ENCODE measurements around the gene DIPK1C.

The DIPK1C gene

DNA sequence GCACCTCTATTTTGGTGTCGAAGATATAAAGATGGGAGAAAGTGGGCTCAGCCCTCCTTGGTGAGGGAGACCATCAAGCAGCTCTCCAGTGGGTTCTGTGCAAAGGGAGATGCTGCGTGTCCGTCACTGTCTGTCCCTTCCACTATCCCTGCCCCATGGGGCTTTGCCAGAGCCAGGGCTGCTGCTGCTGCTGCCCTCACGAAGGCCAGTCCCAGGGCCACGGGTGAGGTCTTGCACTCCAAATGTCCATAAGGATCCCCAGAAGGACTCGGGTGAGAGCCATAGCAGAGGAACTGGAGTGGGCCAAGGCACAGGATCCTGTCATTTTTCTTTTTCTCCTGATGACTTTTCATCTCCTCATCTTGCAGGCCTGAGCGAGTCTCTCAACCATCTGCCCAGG, 3.7 kb upstream of the DIPK1C start:
- H3K36me3 ChIP-seq (ENCODE audit: insufficient read depth, low read length), result no peaks in the 10 kb centered on the region
- no peak overlapping the region for H3K27ac ChIP-seq (ENCODE audit: low read depth, low read length)
- H3K27me3 ChIP-seq (ENCODE audit: control insufficient read depth in 1 of 2, insufficient read depth in 2 of 2, low read length in 2 of 2), result peaks cover 3 to 21% of the 10 kb centered on the region in 2 donors
- no peak overlapping the region for H3K9ac ChIP-seq (ENCODE audit: low read length)
- peaks cover 14% of the 10 kb centered on the region for H3K4me1 ChIP-seq (ENCODE audit: insufficient read depth, low read length)
- no peak overlapping the region for H3K4me3 ChIP-seq (ENCODE audit: low read depth in 1 of 2, low read length in 2 of 2)
- no peaks in the 10 kb centered on the region for H3K9me3 ChIP-seq (ENCODE audit: low read length)

DNA sequence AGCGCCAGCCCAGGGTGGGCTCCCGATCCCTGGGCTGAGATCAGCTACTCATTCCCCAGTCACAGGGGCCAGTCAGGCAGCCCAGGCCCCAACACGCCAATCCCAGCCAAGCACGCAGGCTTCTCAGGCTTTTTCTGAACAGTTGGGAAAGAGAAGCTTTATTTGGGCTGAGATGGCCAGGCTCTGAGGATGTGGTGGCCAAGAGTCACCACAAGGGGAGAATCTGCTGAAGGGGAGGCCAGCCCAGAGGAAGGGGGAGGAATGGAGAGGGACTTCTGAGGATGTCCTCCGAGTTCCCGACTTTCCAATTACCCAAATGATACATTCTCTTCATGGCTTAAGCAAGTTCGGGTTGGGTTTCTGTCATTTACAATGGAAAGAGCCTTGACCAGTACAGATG, 2.8 kb upstream of the DIPK1C start:
- H3K9me3 ChIP-seq (ENCODE audit: low read length), result no peaks in the 10 kb centered on the region
- no peaks in the 10 kb centered on the region for H3K36me3 ChIP-seq (ENCODE audit: insufficient read depth, low read length)
- no peak overlapping the region for H3K4me3 ChIP-seq (ENCODE audit: low read depth in 1 of 2, low read length in 2 of 2)
- no peak overlapping the region for H3K9ac ChIP-seq (ENCODE audit: low read length)
- no peak overlapping the region for H3K27ac ChIP-seq (ENCODE audit: low read depth, low read length)
- peaks cover 12 to 28% of the 10 kb centered on the region in 2 donors for H3K27me3 ChIP-seq (ENCODE audit: control insufficient read depth in 1 of 2, insufficient read depth in 2 of 2, low read length in 2 of 2)
- H3K4me1 ChIP-seq (ENCODE audit: insufficient read depth, low read length), result peaks cover 14% of the 10 kb centered on the region

DNA sequence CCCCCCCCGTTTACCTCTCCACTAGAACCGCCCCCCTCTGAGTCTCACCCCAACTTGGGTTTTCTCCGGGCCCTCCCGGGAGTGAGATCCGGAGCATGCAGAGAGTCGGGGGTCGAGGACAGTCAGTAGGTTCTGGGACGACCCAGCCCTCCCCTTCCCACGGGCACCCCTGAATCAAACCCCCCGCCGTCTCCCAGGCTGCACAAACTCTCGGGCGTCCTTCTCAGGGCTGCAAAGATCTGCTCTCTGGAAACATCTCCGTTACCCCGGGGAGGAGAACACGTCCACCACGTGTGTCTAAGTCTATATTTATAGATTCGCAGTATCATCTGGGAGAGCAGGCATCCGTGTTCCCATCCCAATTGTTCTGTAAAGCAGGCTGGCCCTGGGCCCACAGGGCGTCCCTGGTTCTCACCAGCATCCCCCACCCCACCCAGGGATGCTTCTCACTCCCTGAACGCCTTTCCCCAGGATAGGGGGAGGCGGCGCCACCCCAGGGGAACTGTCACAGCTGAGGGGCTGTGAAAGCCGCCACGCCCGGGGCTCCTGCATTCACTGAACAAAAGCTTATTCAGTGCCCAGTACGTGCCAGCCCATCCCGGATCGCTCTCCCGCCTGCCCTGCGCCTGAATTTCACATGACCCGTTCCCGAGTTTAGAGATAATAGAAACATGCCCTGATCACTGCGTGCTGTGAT, 765 bp upstream of the DIPK1C start:
- H3K27me3 ChIP-seq (ENCODE audit: control insufficient read depth in 1 of 2, insufficient read depth in 2 of 2, low read length in 2 of 2), result peaks cover 28 to 43% of the 10 kb centered on the region in 2 donors
- no peaks in the 10 kb centered on the region for H3K36me3 ChIP-seq (ENCODE audit: insufficient read depth, low read length)
- no peak overlapping the region for H3K4me3 ChIP-seq (ENCODE audit: low read depth in 1 of 2, low read length in 2 of 2)
- H3K9ac ChIP-seq (ENCODE audit: low read length), result no peak overlapping the region
- no peak overlapping the region for H3K27ac ChIP-seq (ENCODE audit: low read depth, low read length)
- H3K9me3 ChIP-seq (ENCODE audit: low read length), result no peaks in the 10 kb centered on the region
- H3K4me1 ChIP-seq (ENCODE audit: insufficient read depth, low read length), result peaks cover 14% of the 10 kb centered on the region

- Histone ChIP-seq H3K27me3 (ENCODE audit: control insufficient read depth in 1 of 2, insufficient read depth in 2 of 2, low read length in 2 of 2) (peaks cover 28 to 43% of the 10 kb centered on the region in 2 donors), H3K27ac (ENCODE audit: low read depth, low read length) (no peak overlapping the region), H3K4me3 (ENCODE audit: low read depth in 1 of 2, low read length in 2 of 2) (peak overlapping the region; percentile 27 to 38)
Measured at GRCh38 chr18:74456349-74457042, 612 bp downstream of the DIPK1C start.

DNA sequence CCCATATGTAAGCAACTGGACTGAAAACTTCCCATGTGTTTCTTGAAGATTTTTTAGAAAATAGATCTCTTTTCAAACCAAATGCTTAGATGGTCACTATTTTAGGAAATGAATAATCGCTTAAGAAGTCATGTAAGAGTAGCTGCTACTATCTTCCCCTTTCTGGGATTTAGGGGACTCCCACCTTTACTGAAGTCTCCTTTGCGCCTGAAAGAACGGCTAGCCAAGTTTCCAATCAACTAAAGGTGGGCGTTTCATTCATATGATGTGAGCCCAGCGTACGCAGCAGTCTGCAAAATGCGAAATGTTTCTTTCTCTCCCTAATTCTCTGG, 1.1 kb downstream of the DIPK1C start:
- Histone ChIP-seq H3K4me3 (ENCODE audit: low read depth in 1 of 2, low read length in 2 of 2) (peak overlapping the region; percentile 27 to 38), H3K4me1 (ENCODE audit: insufficient read depth, low read length) (peaks cover 14% of the 10 kb centered on the region), H3K36me3 (ENCODE audit: insufficient read depth, low read length) (no peaks in the 10 kb centered on the region), H3K9ac (ENCODE audit: low read length) (no peak overlapping the region), H3K9me3 (ENCODE audit: low read length) (no peaks in the 10 kb centered on the region), H3K27me3 (ENCODE audit: control insufficient read depth in 1 of 2, insufficient read depth in 2 of 2, low read length in 2 of 2) (peaks cover 28 to 43% of the 10 kb centered on the region in 2 donors), H3K27ac (ENCODE audit: low read depth, low read length) (no peak overlapping the region)

More at GRCh38 chr18:74456349-74457042, 612 bp downstream of the DIPK1C start:
- no peaks in the 10 kb centered on the region for H3K36me3 ChIP-seq (ENCODE audit: insufficient read depth, low read length)
- H3K9me3 ChIP-seq (ENCODE audit: low read length), result no peaks in the 10 kb centered on the region
- H3K4me1 ChIP-seq (ENCODE audit: insufficient read depth, low read length), result peaks cover 14% of the 10 kb centered on the region
- no peak overlapping the region for H3K9ac ChIP-seq (ENCODE audit: low read length)

DNA sequence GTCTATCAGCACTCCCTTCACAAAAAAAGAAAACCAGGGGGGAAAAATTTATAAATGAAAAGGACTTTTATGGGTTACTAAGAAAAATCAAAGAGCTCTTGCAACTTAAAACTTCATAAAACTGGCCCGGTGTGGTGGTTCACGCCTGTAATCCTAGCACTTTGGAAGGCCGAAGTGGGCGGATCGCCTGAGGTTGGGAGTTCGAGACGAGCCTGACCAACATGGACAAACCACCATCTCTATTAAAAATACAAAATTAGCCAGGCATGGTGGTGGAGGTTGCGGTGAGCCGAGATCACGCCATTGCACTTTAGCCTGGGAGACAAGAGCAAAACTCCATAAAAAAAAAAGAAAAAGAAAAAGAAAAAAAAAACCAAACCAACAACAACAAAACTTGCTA, 1.7 kb downstream of the DIPK1C start:
- peaks cover 28 to 43% of the 10 kb centered on the region in 2 donors for H3K27me3 ChIP-seq (ENCODE audit: control insufficient read depth in 1 of 2, insufficient read depth in 2 of 2, low read length in 2 of 2)

GRCh38 chr18:74454279-74454751, 2.8 kb downstream of the DIPK1C start:
- H3K4me1 ChIP-seq (ENCODE audit: insufficient read depth, low read length), result peaks cover 14% of the 10 kb centered on the region
- no peaks in the 10 kb centered on the region for H3K36me3 ChIP-seq (ENCODE audit: insufficient read depth, low read length)
- H3K27ac ChIP-seq (ENCODE audit: low read depth, low read length), result no peak overlapping the region
- no peaks in the 10 kb centered on the region for H3K9me3 ChIP-seq (ENCODE audit: low read length)
- H3K4me3 ChIP-seq (ENCODE audit: low read depth in 1 of 2, low read length in 2 of 2), result no peak overlapping the region
- no peak overlapping the region for H3K9ac ChIP-seq (ENCODE audit: low read length)
- H3K27me3 ChIP-seq (ENCODE audit: control insufficient read depth in 1 of 2, insufficient read depth in 2 of 2, low read length in 2 of 2), result peaks cover 28 to 43% of the 10 kb centered on the region in 2 donors

More for the DNA sequence above, 1.7 kb downstream of the DIPK1C start:
- Histone ChIP-seq H3K9me3 (ENCODE audit: low read length) (no peaks in the 10 kb centered on the region), H3K4me1 (ENCODE audit: insufficient read depth, low read length) (peaks cover 14% of the 10 kb centered on the region), H3K27ac (ENCODE audit: low read depth, low read length) (no peak overlapping the region), H3K36me3 (ENCODE audit: insufficient read depth, low read length) (no peaks in the 10 kb centered on the region), H3K9ac (ENCODE audit: low read length) (no peak overlapping the region), H3K4me3 (ENCODE audit: low read depth in 1 of 2, low read length in 2 of 2) (no peak overlapping the region)

- H3K9ac ChIP-seq (ENCODE audit: low read length), result no peak overlapping the region
- H3K27ac ChIP-seq (ENCODE audit: low read depth, low read length), result no peak overlapping the region
Measured at GRCh38 chr18:74453642-74454198, 3.4 kb downstream of the DIPK1C start.

DNA sequence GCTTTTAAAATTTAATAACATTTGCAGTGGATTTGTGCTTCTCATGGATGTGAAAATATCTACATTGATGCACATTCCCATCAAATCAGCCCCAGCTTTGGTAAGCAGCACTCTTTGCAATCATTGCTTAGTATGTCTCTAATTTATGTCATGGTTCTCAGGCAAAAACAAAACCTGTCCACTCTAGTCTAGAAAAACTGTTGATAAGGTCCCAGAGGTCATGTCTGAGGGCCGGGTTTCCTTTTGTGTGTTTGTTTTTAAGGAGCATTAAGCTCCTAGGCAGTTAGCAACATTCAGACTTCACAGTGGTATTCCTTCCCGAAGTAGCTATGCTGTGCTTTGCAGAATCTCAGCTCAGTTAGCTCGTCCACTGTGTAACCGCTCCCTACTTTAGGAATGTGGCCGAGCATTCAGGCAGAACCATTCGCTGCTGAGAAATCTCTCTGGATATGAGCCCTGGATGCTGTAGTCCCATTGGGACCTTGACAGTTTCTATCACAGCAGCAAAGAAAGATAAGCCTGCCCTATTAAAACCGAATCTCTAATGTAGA, 4.0 kb downstream of the DIPK1C start:
- Histone ChIP-seq H3K36me3 (ENCODE audit: insufficient read depth, low read length) (no peaks in the 10 kb centered on the region), H3K27me3 (ENCODE audit: control insufficient read depth in 1 of 2, insufficient read depth in 2 of 2, low read length in 2 of 2) (peaks cover 28 to 42% of the 10 kb centered on the region in 2 donors), H3K4me3 (ENCODE audit: low read depth in 1 of 2, low read length in 2 of 2) (no peak overlapping the region), H3K9me3 (ENCODE audit: low read length) (no peaks in the 10 kb centered on the region), H3K9ac (ENCODE audit: low read length) (no peak overlapping the region), H3K4me1 (ENCODE audit: insufficient read depth, low read length) (peaks cover 14% of the 10 kb centered on the region), H3K27ac (ENCODE audit: low read depth, low read length) (no peak overlapping the region)

More at GRCh38 chr18:74453642-74454198, 3.4 kb downstream of the DIPK1C start:
- Histone ChIP-seq H3K4me3 (ENCODE audit: low read depth in 1 of 2, low read length in 2 of 2) (no peak overlapping the region), H3K27me3 (ENCODE audit: control insufficient read depth in 1 of 2, insufficient read depth in 2 of 2, low read length in 2 of 2) (peaks cover 28 to 43% of the 10 kb centered on the region in 2 donors), H3K9me3 (ENCODE audit: low read length) (no peaks in the 10 kb centered on the region), H3K4me1 (ENCODE audit: insufficient read depth, low read length) (peaks cover 14% of the 10 kb centered on the region), H3K36me3 (ENCODE audit: insufficient read depth, low read length) (no peaks in the 10 kb centered on the region)

GRCh38 chr18:74451148-74451547, 6.0 kb downstream of the DIPK1C start:
- no peaks in the 10 kb centered on the region for H3K9me3 ChIP-seq (ENCODE audit: low read length)
- no peak overlapping the region for H3K9ac ChIP-seq (ENCODE audit: low read length)
- peaks cover 25% of the 10 kb centered on the region in 2 donors for H3K27me3 ChIP-seq (ENCODE audit: control insufficient read depth in 1 of 2, insufficient read depth in 2 of 2, low read length in 2 of 2)
- no peak overlapping the region for H3K27ac ChIP-seq (ENCODE audit: low read depth, low read length)
- no peaks in the 10 kb centered on the region for H3K36me3 ChIP-seq (ENCODE audit: insufficient read depth, low read length)
- peaks cover 2% of the 10 kb centered on the region for H3K4me1 ChIP-seq (ENCODE audit: insufficient read depth, low read length)
- H3K4me3 ChIP-seq (ENCODE audit: low read depth in 1 of 2, low read length in 2 of 2), result no peak overlapping the region

- no peak overlapping the region for H3K9ac ChIP-seq (ENCODE audit: low read length)
- no peak overlapping the region for H3K27ac ChIP-seq (ENCODE audit: low read depth, low read length)
- H3K4me1 ChIP-seq (ENCODE audit: insufficient read depth, low read length), result no peaks in the 10 kb centered on the region
- H3K27me3 ChIP-seq (ENCODE audit: control insufficient read depth in 1 of 2, insufficient read depth in 2 of 2, low read length in 2 of 2), result peaks cover 21 to 24% of the 10 kb centered on the region in 2 donors
- H3K9me3 ChIP-seq (ENCODE audit: low read length), result no peaks in the 10 kb centered on the region
- no peak overlapping the region for H3K4me3 ChIP-seq (ENCODE audit: low read depth in 1 of 2, low read length in 2 of 2)
- no peaks in the 10 kb centered on the region for H3K36me3 ChIP-seq (ENCODE audit: insufficient read depth, low read length)
Measured at GRCh38 chr18:74450626-74451025, 6.5 kb downstream of the DIPK1C start.

Data from muscle layer of colon (tissue), 2 donors.